GM12875 (cell line): ENCODE measurements around the gene SPSB3.
A peak's percentile ranks its signal among the peaks of the same experiment; 100 is the strongest.

Experiments used
- H3K4me3 ChIP-seq: one replicate; pipeline ENCODE4 v1.5.1; 2011; ENCODE audit warnings: low read depth, low read length, control low read depth
- TF ChIP-seq, protein P1 (sequence below): IDR thresholded peaks from 2 replicates; pipeline ENCODE4 v1.5.1; 2011; ENCODE audit warnings: low read depth, mild to moderate bottlenecking, control low read depth, inconsistent platforms, low read length, moderate library complexity, borderline replicate concordance; ENCODE audit not compliant: insufficient read depth

SPSB3 gene

GRCh38 chr16:1825864-1826690 lies 43.7 kb upstream of the SPSB3 start:
- TF ChIP-seq, protein P1, sequence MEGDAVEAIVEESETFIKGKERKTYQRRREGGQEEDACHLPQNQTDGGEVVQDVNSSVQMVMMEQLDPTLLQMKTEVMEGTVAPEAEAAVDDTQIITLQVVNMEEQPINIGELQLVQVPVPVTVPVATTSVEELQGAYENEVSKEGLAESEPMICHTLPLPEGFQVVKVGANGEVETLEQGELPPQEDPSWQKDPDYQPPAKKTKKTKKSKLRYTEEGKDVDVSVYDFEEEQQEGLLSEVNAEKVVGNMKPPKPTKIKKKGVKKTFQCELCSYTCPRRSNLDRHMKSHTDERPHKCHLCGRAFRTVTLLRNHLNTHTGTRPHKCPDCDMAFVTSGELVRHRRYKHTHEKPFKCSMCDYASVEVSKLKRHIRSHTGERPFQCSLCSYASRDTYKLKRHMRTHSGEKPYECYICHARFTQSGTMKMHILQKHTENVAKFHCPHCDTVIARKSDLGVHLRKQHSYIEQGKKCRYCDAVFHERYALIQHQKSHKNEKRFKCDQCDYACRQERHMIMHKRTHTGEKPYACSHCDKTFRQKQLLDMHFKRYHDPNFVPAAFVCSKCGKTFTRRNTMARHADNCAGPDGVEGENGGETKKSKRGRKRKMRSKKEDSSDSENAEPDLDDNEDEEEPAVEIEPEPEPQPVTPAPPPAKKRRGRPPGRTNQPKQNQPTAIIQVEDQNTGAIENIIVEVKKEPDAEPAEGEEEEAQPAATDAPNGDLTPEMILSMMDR, result 0 out of 2 replicates have a peak, but pooled peaks have one; percentile 22
- peak overlapping the region; percentile 97 for H3K4me3 ChIP-seq

DNA sequence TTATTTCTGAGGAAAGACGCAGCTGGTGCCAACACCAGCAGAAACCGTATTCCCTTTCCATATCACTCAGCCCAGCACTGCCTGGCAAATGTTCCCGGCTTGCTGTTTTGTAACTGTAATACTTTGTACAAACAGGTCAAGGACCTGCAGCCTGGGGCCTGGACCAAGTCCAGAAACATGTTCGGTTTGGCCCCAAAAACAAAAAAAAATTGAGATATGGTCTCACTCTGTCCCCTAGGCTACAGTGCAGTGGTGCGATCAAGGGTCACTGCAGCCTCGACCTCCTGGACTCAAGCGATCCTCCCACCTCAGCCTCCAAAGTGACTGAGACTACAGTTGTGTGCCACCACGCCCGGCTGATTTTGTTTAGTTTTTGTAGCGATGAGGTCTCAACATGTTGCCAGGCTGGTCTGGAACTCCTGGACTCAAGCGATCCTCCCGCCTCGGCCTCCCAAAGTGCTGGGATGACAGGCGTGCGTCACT lies 43.1 kb upstream of the SPSB3 start:
- TF ChIP-seq, protein P1, result no peak

GRCh38 chr16:1823821-1824220 lies 41.5 kb upstream of the SPSB3 start:
- TF ChIP-seq, protein P1, result peak; percentile 37; the same call in 1 of the 2 replicates

More for the DNA sequence above, 43.1 kb upstream of the SPSB3 start:
- no peak overlapping the region for H3K4me3 ChIP-seq

GRCh38 chr16:1822801-1823200 lies 40.4 kb upstream of the SPSB3 start:
- H3K4me3 ChIP-seq, result no peak overlapping the region
- TF ChIP-seq, protein P1, result no peak

More at GRCh38 chr16:1823821-1824220, 41.5 kb upstream of the SPSB3 start:
- no peak overlapping the region for H3K4me3 ChIP-seq

DNA sequence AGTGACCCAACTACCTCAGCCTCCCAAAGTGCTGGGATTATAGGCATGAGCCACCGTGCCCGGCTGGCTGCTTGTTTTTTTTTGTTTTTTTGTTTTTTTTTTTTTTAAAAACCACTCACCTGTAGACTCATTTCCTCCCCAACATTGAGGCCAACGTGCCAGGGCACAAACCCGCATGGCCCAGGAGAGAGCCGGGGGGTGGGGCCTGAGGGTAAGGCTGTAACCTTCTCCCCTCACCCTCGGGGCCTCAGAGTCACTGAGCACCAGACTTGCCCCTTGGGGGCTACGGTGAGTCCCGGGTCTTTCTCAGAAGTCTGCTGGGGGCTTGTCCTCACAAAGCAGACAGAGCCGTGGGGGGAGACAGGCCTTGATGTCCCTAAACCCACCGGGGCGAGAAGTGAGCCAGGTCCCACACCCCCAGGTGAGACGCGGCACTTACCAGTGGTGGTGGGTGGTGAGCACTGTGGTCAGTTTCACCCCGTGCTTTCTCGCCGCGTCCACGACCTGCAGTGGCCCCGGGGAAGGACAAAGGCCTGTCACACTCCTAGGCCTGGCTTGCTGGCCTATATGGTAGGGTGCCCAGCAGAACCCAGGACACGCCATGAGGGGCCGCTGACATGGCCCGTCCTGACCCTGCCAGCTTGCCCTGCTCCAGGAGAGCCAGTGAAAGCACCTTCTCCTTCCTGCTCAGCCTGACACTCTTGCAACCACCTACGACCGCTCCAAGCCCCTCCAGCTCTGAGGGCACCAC lies 39.7 kb upstream of the SPSB3 start:
- H3K4me3 ChIP-seq, result no peak overlapping the region
- TF ChIP-seq, protein P1, result no peak

DNA sequence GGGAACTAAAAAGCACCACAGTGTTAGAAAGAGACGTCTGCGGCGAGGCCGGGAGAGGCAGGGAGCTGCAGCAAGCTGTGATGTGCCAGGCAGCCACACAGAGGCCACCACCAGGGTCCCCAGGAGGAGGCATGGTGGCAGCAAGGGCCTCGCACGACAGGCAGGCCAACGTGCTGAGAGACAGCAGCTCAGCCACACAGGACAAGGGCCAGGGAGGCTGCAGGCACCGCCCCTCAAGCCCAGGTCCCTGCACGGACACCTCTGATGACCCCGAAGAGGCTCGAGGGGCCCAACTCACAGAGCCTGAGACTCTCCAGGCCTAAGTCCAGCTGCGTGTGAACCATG lies 38.5 kb upstream of the SPSB3 start:
- no peak overlapping the region for H3K4me3 ChIP-seq
- TF ChIP-seq, protein P1, result no peak
